Measurements from ENCODE around the gene HAAO. TPM values are rescaled to one million over a fixed set of nuclear protein-coding genes. Genes with fewer than 3 reads are reported as not detected.

The HAAO gene
- polyA plus RNA-seq, 10 donors = 14.9 to 26.7 (median 17.0) TPM

- no peak for DNase-seq
Observed at GRCh38 chr2:42819160-42819559, 26.8 kb upstream of the HAAO start.

- no peak for DNase-seq
Observed at GRCh38 chr2:42815726-42816125, 23.3 kb upstream of the HAAO start.

GRCh38 chr2:42813763-42814162 lies 21.4 kb upstream of the HAAO start:
- DNase-seq = no peak

DNA sequence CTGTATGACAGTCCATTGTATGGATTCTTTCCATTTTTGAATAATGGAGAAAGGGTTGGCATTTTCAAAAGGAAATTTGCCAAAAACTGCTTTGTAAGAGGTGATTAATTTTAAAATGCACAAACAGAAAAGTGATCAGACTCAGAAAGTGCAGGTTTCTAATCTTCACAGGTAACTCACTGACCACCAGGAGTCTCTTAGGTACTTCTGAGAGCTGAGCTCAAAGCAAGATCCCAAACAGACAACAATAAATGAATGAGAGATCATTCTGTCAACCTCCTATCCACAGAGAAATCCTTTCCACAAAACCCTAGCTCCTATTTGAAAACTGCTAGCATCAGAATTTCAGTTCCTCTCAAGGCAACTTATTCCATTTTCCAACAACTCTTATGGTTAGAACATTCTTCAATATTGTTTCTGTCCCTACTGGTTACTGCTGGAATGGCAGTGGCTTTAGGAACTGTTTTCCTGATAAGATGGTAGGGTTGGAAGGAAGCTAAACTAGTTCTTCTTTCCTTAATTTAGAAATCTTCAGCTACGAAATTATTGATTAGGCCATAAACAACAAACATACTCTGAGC lies 20.6 kb upstream of the HAAO start:
- peak in 1 of 3 donors; percentile 54 for DNase-seq

DNA sequence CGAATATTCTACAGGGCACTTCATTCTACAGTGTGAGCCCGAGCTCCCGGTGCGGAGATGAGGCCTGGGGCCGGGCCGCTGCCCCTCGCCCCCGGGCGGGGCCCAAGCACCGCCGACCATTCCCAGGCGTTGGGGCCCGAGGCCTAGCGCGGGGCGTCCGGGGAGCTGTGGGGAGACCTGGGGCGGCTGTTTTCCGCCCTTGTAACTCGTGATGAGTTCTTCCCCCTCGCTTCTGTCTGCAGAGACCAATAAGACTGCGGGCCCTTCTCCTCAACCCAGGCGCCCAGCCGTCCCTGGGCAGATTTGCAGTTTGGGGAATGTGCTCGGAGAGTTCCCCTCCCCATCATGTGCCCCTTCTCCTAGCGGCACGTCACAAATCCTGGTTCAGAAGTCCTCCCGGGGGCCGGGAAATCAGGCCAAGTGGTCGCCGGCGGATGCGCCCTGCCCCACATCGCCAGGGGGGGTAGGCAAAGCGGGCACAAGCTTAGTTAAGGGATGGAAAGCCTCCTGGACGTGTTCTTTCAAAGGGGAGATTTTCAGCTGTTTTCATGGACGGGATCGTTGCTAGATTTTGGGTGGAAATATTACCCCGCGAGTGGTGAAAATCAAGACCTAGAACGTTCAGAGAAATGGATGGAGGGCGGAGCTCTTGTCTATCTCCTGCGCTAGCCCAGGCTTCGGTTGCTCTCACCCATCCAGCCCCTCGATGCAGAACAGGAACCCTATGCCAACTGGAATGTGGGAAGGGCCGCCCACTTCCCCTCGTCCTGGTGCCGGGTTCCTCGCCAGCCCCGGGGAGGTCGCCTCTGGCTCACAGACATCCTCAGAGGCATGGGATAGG lies 18.8 kb upstream of the HAAO start:
- peak; percentile 53 to 91 (median 70) for DNase-seq

DNA sequence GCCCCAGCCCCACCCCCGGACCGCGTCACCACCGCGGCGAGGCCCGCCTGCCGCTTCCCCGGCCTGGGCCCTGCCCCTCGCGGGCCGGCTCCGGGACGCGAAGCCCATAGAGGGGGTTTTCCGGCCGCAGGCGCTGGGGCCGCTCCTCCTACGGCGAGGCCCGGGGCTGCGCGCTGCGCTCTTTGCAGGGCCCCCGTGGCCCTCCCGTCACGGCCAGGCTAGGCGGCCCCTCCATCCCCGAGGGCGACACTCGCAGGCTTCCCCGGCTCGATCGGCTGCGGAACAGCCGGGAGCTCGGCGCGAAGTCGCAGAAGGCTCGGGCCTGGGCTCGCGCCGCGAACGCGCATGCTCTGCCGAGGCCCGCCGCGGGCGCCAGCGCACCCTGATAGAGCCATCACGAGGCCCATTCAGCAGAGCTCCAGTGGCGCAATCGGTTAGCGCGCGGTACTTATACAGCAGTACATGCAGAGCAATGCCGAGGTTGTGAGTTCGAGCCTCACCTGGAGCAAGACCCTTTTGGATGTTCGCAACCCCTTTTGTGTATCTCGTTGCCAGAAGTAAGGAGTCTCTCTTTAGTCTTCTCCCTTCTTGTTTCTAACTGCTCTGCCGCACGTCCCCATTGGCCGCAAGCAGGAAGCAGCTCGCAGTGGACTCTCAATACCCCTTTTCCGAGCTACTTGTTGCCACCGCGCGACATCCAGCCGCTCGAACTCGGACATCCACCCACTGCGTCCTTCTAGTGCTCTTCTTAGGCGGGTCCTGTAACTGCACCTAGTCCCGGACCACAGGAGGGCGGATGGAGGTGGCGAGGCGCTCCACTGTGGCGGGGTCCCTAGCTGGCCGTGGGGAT lies 18.0 kb upstream of the HAAO start:
- peak; percentile 95 to 99 (median 98) for DNase-seq

GRCh38 chr2:42809819-42810120 lies 17.4 kb upstream of the HAAO start:
- peak in 2 of 3 donors; percentile 86 to 94 for DNase-seq

DNA sequence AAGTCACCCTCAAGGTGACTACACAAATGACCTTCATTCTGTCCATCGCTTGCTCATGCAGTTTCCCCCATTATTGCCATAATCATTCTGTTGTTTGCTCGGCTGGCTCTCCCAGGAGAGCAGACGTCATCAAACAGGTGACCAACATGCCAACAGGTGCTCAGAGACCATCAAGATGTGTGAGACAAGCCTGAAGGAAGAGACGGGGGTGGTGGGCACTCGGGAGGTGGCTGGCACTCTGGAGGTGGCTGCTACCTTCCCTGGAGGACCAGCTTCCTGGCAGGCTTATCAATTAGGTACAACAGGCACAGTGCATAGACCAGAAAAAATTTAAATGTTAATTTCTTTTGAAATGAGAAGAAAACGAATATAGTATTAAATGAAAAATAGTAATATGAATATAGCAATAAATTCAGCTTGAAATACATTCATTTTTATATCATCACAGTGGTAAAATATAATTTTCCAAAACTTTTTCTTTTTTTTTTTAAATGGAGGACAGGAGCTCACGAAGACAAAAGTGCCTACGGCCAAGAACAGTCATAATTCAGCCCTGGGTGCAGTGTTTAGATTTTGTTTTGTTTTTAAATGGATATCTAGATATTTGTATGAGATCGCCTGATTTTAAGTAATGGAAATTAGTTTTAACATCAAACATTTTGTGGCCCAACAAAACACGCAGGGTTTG lies 16.9 kb upstream of the HAAO start:
- DNase-seq = peak in 1 of 3 donors; percentile 41

GRCh38 chr2:42808301-42808700 lies 15.9 kb upstream of the HAAO start:
- no peak for DNase-seq

GRCh38 chr2:42806786-42807185 lies 14.4 kb upstream of the HAAO start:
- DNase-seq = no peak

GRCh38 chr2:42804891-42805290 lies 12.5 kb upstream of the HAAO start:
- no peak for DNase-seq

- no peak for DNase-seq
Observed at GRCh38 chr2:42804338-42804737, 12.0 kb upstream of the HAAO start.

DNA sequence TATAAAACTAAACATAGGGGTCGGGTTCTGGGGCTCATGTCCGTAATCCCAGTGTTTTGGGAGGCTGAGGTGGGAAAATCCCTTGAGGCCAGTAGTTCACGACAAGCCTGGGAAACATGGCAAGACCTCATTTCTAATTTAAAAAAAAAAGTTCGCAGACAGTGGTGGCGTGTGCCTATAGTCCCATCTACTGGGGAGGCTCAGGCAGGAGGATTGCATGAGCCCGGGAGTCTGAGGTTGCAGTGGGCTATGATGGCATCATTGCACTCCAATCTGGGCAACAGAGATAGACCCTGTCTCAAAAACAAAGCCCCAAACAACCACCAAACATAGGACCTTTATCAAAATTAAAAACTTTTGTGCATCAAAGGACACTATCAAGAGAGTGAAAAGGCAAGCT lies 9.8 kb upstream of the HAAO start:
- no peak for DNase-seq

DNA sequence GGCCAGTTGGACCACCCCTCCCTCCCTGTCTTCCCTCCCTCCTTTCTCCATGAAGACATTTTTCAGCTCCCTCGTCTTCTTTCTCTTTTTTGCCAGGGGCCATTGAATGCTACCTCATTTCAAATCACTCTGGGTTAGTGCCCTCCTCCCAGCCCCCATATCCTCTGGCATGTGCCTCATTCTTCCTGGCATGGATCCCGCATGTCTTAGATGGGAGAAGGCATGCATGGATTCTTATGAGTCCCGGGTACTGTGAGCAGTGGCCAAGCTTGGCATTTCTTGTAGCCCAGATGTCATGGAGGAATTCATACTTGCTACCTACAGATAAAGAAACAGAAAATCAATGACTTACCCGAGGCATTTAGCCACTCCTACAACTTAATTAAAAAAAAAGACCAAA lies 9.0 kb upstream of the HAAO start:
- peak in 1 of 3 donors; percentile 38 for DNase-seq

DNA sequence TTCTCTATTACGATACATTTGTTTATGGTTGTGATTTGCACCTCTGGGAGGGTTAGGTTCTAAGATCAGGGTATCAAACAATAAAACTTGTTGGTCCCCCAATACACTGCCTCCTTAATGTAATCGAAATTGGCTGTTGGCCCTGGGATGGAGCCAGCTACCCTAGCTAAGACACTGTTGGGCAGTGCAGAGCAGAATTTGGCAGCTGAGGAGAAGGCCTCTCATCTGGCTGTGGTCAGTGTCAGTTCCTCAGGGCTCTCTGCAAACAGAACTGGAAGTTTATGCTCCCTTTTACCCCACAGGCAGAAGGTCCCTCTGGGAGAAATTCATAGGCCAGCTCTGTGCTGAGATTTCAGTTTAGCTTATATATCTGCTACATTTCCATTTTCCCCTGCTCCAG lies 8.6 kb upstream of the HAAO start:
- peak in 1 of 3 donors; percentile 56 for DNase-seq

- DNase-seq = no peak
Observed at GRCh38 chr2:42800461-42800962, 8.1 kb upstream of the HAAO start.

DNA sequence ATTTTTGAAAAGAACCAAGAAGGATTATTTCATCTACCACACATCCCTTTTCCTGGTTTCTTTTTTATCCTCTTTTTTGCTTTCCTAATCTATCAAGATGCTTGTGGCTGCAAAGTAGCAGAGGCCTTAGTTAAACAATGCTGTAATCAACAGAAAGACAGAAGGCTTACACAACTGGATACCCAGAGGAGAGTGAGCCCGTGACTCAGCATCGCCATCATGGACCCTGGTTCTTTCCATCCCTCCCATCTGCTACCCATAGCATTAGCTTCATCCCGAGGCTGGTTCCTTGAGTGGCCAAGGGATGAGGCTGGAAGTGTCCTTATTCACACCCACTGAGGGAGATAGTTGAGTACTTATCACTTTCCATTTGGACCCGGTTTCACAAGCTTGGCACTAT lies 7.5 kb upstream of the HAAO start:
- DNase-seq = no peak

GRCh38 chr2:42797281-42797680 lies 4.9 kb upstream of the HAAO start:
- no peak for DNase-seq

DNA sequence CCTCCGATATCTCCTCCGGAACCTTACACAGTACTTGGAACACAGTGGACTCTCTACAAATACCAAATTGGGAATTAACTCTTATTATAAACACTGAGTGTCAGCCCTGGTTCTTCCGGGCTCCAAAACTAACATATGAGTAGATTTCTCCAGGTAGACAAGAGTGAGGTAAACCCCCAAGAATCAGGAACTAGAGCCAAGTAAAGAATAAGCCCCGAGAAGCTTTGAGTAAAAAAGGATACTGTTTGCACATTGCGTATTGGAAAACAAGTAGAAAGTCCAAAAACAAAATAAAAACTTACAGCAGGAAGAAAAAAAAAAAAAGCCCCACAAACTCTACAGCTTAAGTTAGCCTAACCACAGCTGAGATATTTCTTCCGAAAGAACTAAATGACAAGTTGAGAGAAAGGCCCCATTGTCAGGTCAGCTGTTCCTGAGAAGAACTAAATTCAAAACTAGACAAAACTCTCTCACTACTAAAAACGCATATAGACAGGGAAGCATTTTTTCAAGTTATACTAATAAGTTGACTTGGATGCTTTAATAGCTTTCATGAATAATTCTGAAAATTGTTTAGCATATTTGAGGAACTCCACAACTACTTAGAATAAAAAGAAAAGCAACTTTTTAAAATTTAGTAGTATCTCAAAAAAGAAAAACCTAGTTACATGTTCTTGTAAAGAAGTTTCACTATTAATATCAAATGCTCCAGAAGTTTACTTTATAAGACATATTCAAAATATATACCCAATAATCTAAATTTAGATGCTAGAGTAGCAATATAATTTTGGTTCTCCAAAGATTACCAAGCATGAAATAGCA lies 4.3 kb upstream of the HAAO start:
- DNase-seq = no peak

GRCh38 chr2:42795841-42796301 lies 3.5 kb upstream of the HAAO start:
- peak in 1 of 3 donors; percentile 41 for DNase-seq

GRCh38 chr2:42795275-42795674 lies 2.9 kb upstream of the HAAO start:
- no peak for DNase-seq
